Activated CD4-positive, alpha-beta memory T cell treated with anti-CD3 and anti-CD28 coated beads, Interleukin-2, amount 10 ng/mL, durations not matched to agents 7 days and 5 days (primary cell): ENCODE measurements around the gene GABARAP. TPM values are rescaled to one million over a fixed set of nuclear protein-coding genes. Genes with fewer than 3 reads are reported as not detected.
"Not testable (repeated sequence)": the region's sequence is repeated elsewhere in the genome, so short reads cannot be mapped to it uniquely, and the experiment has no call there.

Source experiments
- CTCF ChIA-PET: fragments of 350-600 bp; sonication (Branson Sonifier 250); formaldehyde crosslinking; loops from one replicate; lab custom pipeline; 2021; ENCODE audit warnings: antibody characterized with exemption, inconsistent platforms; lab: Charles Lee
- POLR2A ChIA-PET: fragments of 350-600 bp; sonication (Branson Sonifier 250); formaldehyde crosslinking; loops from one replicate; lab custom pipeline; 2021; ENCODE audit warnings: antibody characterized with exemption; lab: Charles Lee
- DNase-seq: peaks from one replicate; pipeline ENCODE4 v3.0.0-alpha.2; 2020
- H3K27ac Mint-ChIP-seq: one replicate; pipeline ENCODE4 v1.8.0; 2021; ENCODE audit warnings: mild to moderate bottlenecking, mixed read lengths
- H3K27me3 Mint-ChIP-seq: one replicate; pipeline ENCODE4 v1.8.0; 2021; ENCODE audit warnings: mixed read lengths
- H3K36me3 Mint-ChIP-seq: one replicate; pipeline ENCODE4 v1.8.0; 2021; ENCODE audit warnings: low read depth, mixed read lengths
- H3K4me1 Mint-ChIP-seq: one replicate; pipeline ENCODE4 v1.8.0; 2021; ENCODE audit warnings: mixed read lengths
- H3K4me3 Mint-ChIP-seq: one replicate; pipeline ENCODE4 v1.8.0; 2021; ENCODE audit warnings: mild to moderate bottlenecking, mixed read lengths
- H3K9me3 Mint-ChIP-seq: one replicate; pipeline ENCODE4 v1.8.0; 2021; ENCODE audit warnings: mixed read lengths
- total RNA-seq, 2 experiments: library from RNA; stranded (reverse); gene quantifications; one replicate each; pipeline ENCODE4 v1.2.3, GENCODE V29; 2021

The GABARAP gene
- total RNA-seq, 2 experiments from 2014 or later: 303 to 313 TPM

- Mint-ChIP-seq H3K27ac (no peak overlapping the region), H3K27me3 (peaks cover 3% of the 10 kb centered on the region), H3K36me3 (peaks cover 45% of the 10 kb centered on the region), H3K4me3 (no peak overlapping the region), H3K4me1 (peaks cover 25% of the 10 kb centered on the region), H3K9me3 (no peaks in the 10 kb centered on the region)
- CTCF ChIA-PET: interaction anchor here (0.7 to 1.5 kb wide), 2 partner anchors 17 to 39 kb away, joined by 4 read pairs; partner anchors contain the start of gene PHF23
- POLR2A ChIA-PET: interaction anchor here (0.8 to 1.6 kb wide), 4 partner anchors 9 to 227 kb away, joined by 3 to 6 read pairs (median 4); partner anchors contain the start of genes ACADVL, DLG4, PHF23 and POLR2A
- DNase-seq: no peak
Observed at GRCh38 chr17:7256766-7257456, 14.7 kb upstream of the GABARAP start.

- POLR2A ChIA-PET: no interaction called here
- H3K4me1 Mint-ChIP-seq: peaks cover 32% of the 10 kb centered on the region
- H3K27me3 Mint-ChIP-seq: no peaks in the 10 kb centered on the region
- DNase-seq: no peak
- H3K36me3 Mint-ChIP-seq: peaks cover 53% of the 10 kb centered on the region
- no peak overlapping the region for H3K4me3 Mint-ChIP-seq
- H3K9me3 Mint-ChIP-seq: no peaks in the 10 kb centered on the region
- CTCF ChIA-PET: no interaction called here
- no peak overlapping the region for H3K27ac Mint-ChIP-seq
Observed at GRCh38 chr17:7254511-7254910, 12.3 kb upstream of the GABARAP start.

- ChIA-PET POLR2A (no interaction called here), CTCF (no interaction called here)
- no peak for DNase-seq
- H3K27me3 Mint-ChIP-seq: no peaks in the 10 kb centered on the region
- peak overlapping the region; percentile 97 for H3K27ac Mint-ChIP-seq
- H3K36me3 Mint-ChIP-seq: peaks cover 51% of the 10 kb centered on the region
- peak overlapping the region; percentile 91 for H3K4me3 Mint-ChIP-seq
- H3K4me1 Mint-ChIP-seq: peaks cover 44% of the 10 kb centered on the region
- H3K9me3 Mint-ChIP-seq: no peaks in the 10 kb centered on the region
Observed at GRCh38 chr17:7253082-7253481, 10.8 kb upstream of the GABARAP start.

GRCh38 chr17:7252176-7253043, 10.2 kb upstream of the GABARAP start, which contains the start of gene ELP5:
Gene ELP5, plus strand, starts transcription at chr17:7252215. Its CDS starts 336 bp downstream, at chr17:7252551.
- Mint-ChIP-seq H3K27me3 (no peaks in the 10 kb centered on the region), H3K4me3 (peak within 1 kb of the TSS; percentile 91), H3K27ac (peak within 1 kb of the TSS; percentile 97), H3K9me3 (no peaks in the 10 kb centered on the region), H3K4me1 (peaks cover 46% of the 10 kb centered on the region), H3K36me3 (peaks cover 49% of the 10 kb centered on the region)
- ChIA-PET POLR2A (interaction anchor here (1.3 to 3.9 kb wide), 4 partner anchors 12 to 63 kb away, joined by 4 to 74 read pairs (median 8); partner anchors contain the start of genes ACADVL, DVL2, GABARAP and GPS2), CTCF (interaction anchor here (1.0 kb wide), 1 partner anchor 32 kb away, joined by 3 read pairs; no protein-coding TSS in a partner anchor)
- peak; percentile 93 for DNase-seq

GRCh38 chr17:7251661-7252175, 9.5 kb upstream of the GABARAP start, which contains the start of gene CTDNEP1:
Gene CTDNEP1, minus strand, starts transcription at chr17:7251734. Its CDS starts 438 bp downstream, at chr17:7251296.
- no peaks in the 10 kb centered on the region for H3K9me3 Mint-ChIP-seq
- H3K4me1 Mint-ChIP-seq: peaks cover 48% of the 10 kb centered on the region
- H3K4me3 Mint-ChIP-seq: peak within 1 kb of the TSS; percentile 91
- peak; percentile 99 for DNase-seq
- no peaks in the 10 kb centered on the region for H3K27me3 Mint-ChIP-seq
- POLR2A ChIA-PET: interaction anchor here (0.6 to 3.9 kb wide), 8 partner anchors 11 to 216 kb away, joined by 4 to 74 read pairs (median 4); partner anchors contain the start of genes ACADVL, ACAP1, DVL2 and GABARAP
- H3K36me3 Mint-ChIP-seq: peaks cover 49% of the 10 kb centered on the region
- H3K27ac Mint-ChIP-seq: peak within 1 kb of the TSS; percentile 97
- CTCF ChIA-PET: interaction anchor here (0.9 to 1.6 kb wide), 4 partner anchors 9 to 45 kb away, joined by 3 to 4 read pairs (median 3); partner anchors contain the start of genes GABARAP and SLC2A4

GRCh38 chr17:7250695-7251627, 8.7 kb upstream of the GABARAP start:
- ChIA-PET POLR2A (interaction anchor here (0.6 to 3.9 kb wide), 9 partner anchors 10 to 215 kb away, joined by 4 to 74 read pairs (median 5); partner anchors contain the start of genes ACADVL, ACAP1, DVL2 and GABARAP), CTCF (interaction anchor here (0.9 to 1.6 kb wide), 5 partner anchors 8 to 46 kb away, joined by 3 to 4 read pairs (median 3); partner anchors contain the start of genes GABARAP and SLC2A4)
- Mint-ChIP-seq H3K27ac (peak overlapping the region; percentile 89), H3K4me3 (peak overlapping the region; percentile 91), H3K36me3 (peaks cover 52% of the 10 kb centered on the region), H3K9me3 (no peaks in the 10 kb centered on the region), H3K27me3 (no peaks in the 10 kb centered on the region), H3K4me1 (peaks cover 54% of the 10 kb centered on the region)
- no peak for DNase-seq

- CTCF ChIA-PET: interaction anchor here (0.7 to 1.7 kb wide), 3 partner anchors 29 to 463 kb away, joined by 3 to 5 read pairs (median 3); no protein-coding TSS in a partner anchor
- Mint-ChIP-seq H3K4me1 (peaks cover 54% of the 10 kb centered on the region), H3K36me3 (peaks cover 53% of the 10 kb centered on the region), H3K9me3 (no peaks in the 10 kb centered on the region), H3K27me3 (no peaks in the 10 kb centered on the region), H3K4me3 (peak overlapping the region; percentile 91), H3K27ac (peak overlapping the region; percentile 89)
- POLR2A ChIA-PET: interaction anchor here (1.3 to 3.9 kb wide), 5 partner anchors 9 to 87 kb away, joined by 4 to 74 read pairs (median 7); partner anchors contain the start of genes ACADVL, ACAP1, DVL2 and GABARAP
- DNase-seq: no peak
Observed at GRCh38 chr17:7249830-7250229, 7.6 kb upstream of the GABARAP start.

- H3K36me3 Mint-ChIP-seq: peaks cover 52% of the 10 kb centered on the region
Observed at GRCh38 chr17:7249214-7249613, 7.0 kb upstream of the GABARAP start.

GRCh38 chr17:7248796-7249195, 6.5 kb upstream of the GABARAP start:
- ChIA-PET CTCF (interaction anchor here (1.7 kb wide), 1 partner anchor 28 kb away, joined by 5 read pairs; no protein-coding TSS in a partner anchor), POLR2A (interaction anchor here (1.3 to 3.9 kb wide), 3 partner anchors 8 to 35 kb away, joined by 4 to 74 read pairs (median 7); partner anchors contain the start of genes DVL2, GABARAP and PHF23)
- Mint-ChIP-seq H3K4me1 (peaks cover 55% of the 10 kb centered on the region), H3K4me3 (peak overlapping the region; percentile 91), H3K27ac (peak overlapping the region; percentile 34), H3K27me3 (no peaks in the 10 kb centered on the region), H3K36me3 (peaks cover 52% of the 10 kb centered on the region), H3K9me3 (no peaks in the 10 kb centered on the region)
- DNase-seq: no peak

More at GRCh38 chr17:7249214-7249613, 7.0 kb upstream of the GABARAP start:
- Mint-ChIP-seq H3K27me3 (no peaks in the 10 kb centered on the region), H3K27ac (peak overlapping the region; percentile 89), H3K4me1 (peaks cover 57% of the 10 kb centered on the region), H3K9me3 (no peaks in the 10 kb centered on the region), H3K4me3 (peak overlapping the region; percentile 91)
- POLR2A ChIA-PET: interaction anchor here (1.3 to 3.9 kb wide), 4 partner anchors 8 to 87 kb away, joined by 4 to 74 read pairs (median 6); partner anchors contain the start of genes ACAP1, DVL2, GABARAP and PHF23
- no peak for DNase-seq
- CTCF ChIA-PET: interaction anchor here (1.4 to 1.7 kb wide), 2 partner anchors 29 to 47 kb away, joined by 3 to 5 read pairs; no protein-coding TSS in a partner anchor

GRCh38 chr17:7246779-7247178, 4.5 kb upstream of the GABARAP start:
- H3K36me3 Mint-ChIP-seq: peaks cover 52% of the 10 kb centered on the region
- no peaks in the 10 kb centered on the region for H3K27me3 Mint-ChIP-seq
- no peaks in the 10 kb centered on the region for H3K9me3 Mint-ChIP-seq
- ChIA-PET CTCF (no interaction called here), POLR2A (no interaction called here)
- no peak overlapping the region for H3K4me3 Mint-ChIP-seq
- peak overlapping the region; percentile 61 for H3K27ac Mint-ChIP-seq
- H3K4me1 Mint-ChIP-seq: peaks cover 55% of the 10 kb centered on the region
- DNase-seq: no peak

GRCh38 chr17:7243838-7244237, 1.6 kb upstream of the GABARAP start:
- peaks cover 57% of the 10 kb centered on the region for H3K4me1 Mint-ChIP-seq

More at GRCh38 chr17:7243838-7244237, 1.6 kb upstream of the GABARAP start:
- H3K9me3 Mint-ChIP-seq, H3K27me3 Mint-ChIP-seq, DNase-seq, CTCF ChIA-PET: not testable (repeated sequence)
- Mint-ChIP-seq H3K27ac (peak overlapping the region; percentile 72), H3K36me3 (peaks cover 65% of the 10 kb centered on the region), H3K4me3 (peak overlapping the region; percentile 73)
- POLR2A ChIA-PET: interaction anchor here (6.4 to 9.1 kb wide), 2 partner anchors 7 to 23 kb away, joined by 74 to 100 read pairs; partner anchors contain the start of genes ACADVL, CTDNEP1, DLG4 and ELP5
